Astrocyte (in vitro differentiated cells and primary cell): Measurements from ENCODE around the gene OCIAD2. TPM values are rescaled to one million over a fixed set of nuclear protein-coding genes. Genes with fewer than 3 reads are reported as not detected.

Experiments
- DNase-seq: peaks from one replicate; pipeline ENCODE4 v3.0.0-alpha.2; 2010; ENCODE audit warnings: low read depth
- FAIRE-seq: peaks from 2 replicates; lab custom pipeline; 2011; peaks lifted over from hg19 to GRCh38; lab: Jason Lieb, UNC
- H2AFZ ChIP-seq: 2 replicates; pipeline ENCODE4 v1.6.0; 2012; ENCODE audit warnings: low read depth, low read length, inconsistent platforms
- H3K27ac ChIP-seq: 2 replicates; pipeline ENCODE4 v1.5.1; 2011; ENCODE audit warnings: low read depth, low read length, inconsistent platforms
- H3K27me3 ChIP-seq: 2 replicates; pipeline ENCODE4 v1.6.0; 2011; ENCODE audit warnings: low read length, inconsistent platforms; ENCODE audit not compliant: insufficient read depth
- H3K36me3 ChIP-seq: 2 replicates; pipeline ENCODE4 v1.5.1; 2011; ENCODE audit warnings: low read length, inconsistent platforms; ENCODE audit not compliant: insufficient read depth
- H3K4me1 ChIP-seq: 2 replicates; pipeline ENCODE4 v1.5.1; 2011; ENCODE audit warnings: low read length, inconsistent platforms; ENCODE audit not compliant: insufficient read depth
- H3K4me2 ChIP-seq: 2 replicates; pipeline ENCODE4 v1.6.0; 2012; ENCODE audit warnings: low read length, inconsistent platforms
- H3K4me3 ChIP-seq: 2 replicates; pipeline ENCODE4 v1.5.1; 2011; ENCODE audit warnings: low read depth, mild to moderate bottlenecking, low read length, inconsistent platforms; ENCODE audit not compliant: insufficient read depth
- H3K79me2 ChIP-seq: 2 replicates; pipeline ENCODE4 v1.6.0; 2012; ENCODE audit warnings: mild to moderate bottlenecking, low read length, inconsistent platforms; ENCODE audit not compliant: insufficient read depth
- H3K9ac ChIP-seq: 2 replicates; pipeline ENCODE4 v1.6.0; 2012; ENCODE audit warnings: mild to moderate bottlenecking, low read length, inconsistent platforms
- H3K9me3 ChIP-seq: 2 replicates; pipeline ENCODE4 v1.5.1; 2012; ENCODE audit warnings: low read depth, mild to moderate bottlenecking, low read length, inconsistent platforms; ENCODE audit not compliant: insufficient read depth
- H4K20me1 ChIP-seq: 2 replicates; pipeline ENCODE4 v1.6.0; 2012; ENCODE audit warnings: low read length, inconsistent platforms; ENCODE audit not compliant: insufficient read depth
- H3K27ac Mint-ChIP-seq: one replicate; pipeline ENCODE4 v1.8.0; 2021; ENCODE audit warnings: mild to moderate bottlenecking, mixed read lengths; ENCODE audit not compliant: unreplicated experiment
- H3K27me3 Mint-ChIP-seq: one replicate; pipeline ENCODE4 v1.8.0; 2021; ENCODE audit warnings: low read depth, mixed read lengths; ENCODE audit not compliant: unreplicated experiment
- H3K36me3 Mint-ChIP-seq: one replicate; pipeline ENCODE4 v1.8.0; 2021; ENCODE audit warnings: low read depth, mixed read lengths; ENCODE audit not compliant: unreplicated experiment
- H3K4me1 Mint-ChIP-seq: one replicate; pipeline ENCODE4 v1.8.0; 2021; ENCODE audit warnings: low read depth, mixed read lengths; ENCODE audit not compliant: unreplicated experiment
- H3K4me3 Mint-ChIP-seq: one replicate; pipeline ENCODE4 v1.8.0; 2021; ENCODE audit warnings: mild to moderate bottlenecking, moderate library complexity, mixed read lengths; ENCODE audit not compliant: unreplicated experiment
- H3K9me3 Mint-ChIP-seq: one replicate; pipeline ENCODE4 v1.8.0; 2021; ENCODE audit warnings: mild to moderate bottlenecking, mixed read lengths; ENCODE audit not compliant: unreplicated experiment
- CTCF ChIP-seq: IDR thresholded peaks from 2 replicates; pipeline ENCODE4 v1.5.1; 2011; ENCODE audit warnings: low read depth, mild to moderate bottlenecking, inconsistent platforms, low read length, moderate library complexity; ENCODE audit not compliant: insufficient read depth
- EZH2 ChIP-seq: IDR thresholded peaks from 2 replicates; pipeline ENCODE4 v1.6.1; 2012; ENCODE audit warnings: mild to moderate bottlenecking, low read length, inconsistent platforms; ENCODE audit not compliant: insufficient read depth
- total RNA-seq: library from RNA; stranded (reverse); gene quantifications from 2 replicates; pipeline ENCODE4 v1.2.1, GENCODE V29; 2021

The OCIAD2 gene
- total RNA-seq, 1 donor from 2014 or later: 76.1 TPM

GRCh38 chr4:48913346-48913745 is 6.8 kb upstream of the OCIAD2 start:
- TF ChIP-seq EZH2: no peak
- TF ChIP-seq CTCF: no peak
- no peak overlapping the region for H3K27ac Mint-ChIP-seq
- H3K36me3 ChIP-seq: no peaks in the 10 kb centered on the region
- no peaks in the 10 kb centered on the region for H3K9me3 ChIP-seq
- H3K4me1 Mint-ChIP-seq: peaks cover 7% of the 10 kb centered on the region
- DNase-seq (peak; percentile 96), FAIRE-seq (peak; percentile 80)
- H3K27ac ChIP-seq: peak overlapping the region; percentile 74
- H4K20me1 ChIP-seq: no peaks in the 10 kb centered on the region
- no peaks in the 10 kb centered on the region for H3K9me3 Mint-ChIP-seq
- peak overlapping the region; percentile 60 for H3K4me2 ChIP-seq
- H3K36me3 Mint-ChIP-seq: peaks cover 1% of the 10 kb centered on the region
- H3K79me2 ChIP-seq: no peaks in the 10 kb centered on the region
- H3K27me3 Mint-ChIP-seq: no peaks in the 10 kb centered on the region
- H3K4me3 Mint-ChIP-seq: no peak overlapping the region
- no peak overlapping the region for H3K4me3 ChIP-seq
- peaks cover 32% of the 10 kb centered on the region for H3K4me1 ChIP-seq
- H3K9ac ChIP-seq: peak overlapping the region; percentile 43
- H3K27me3 ChIP-seq: no peaks in the 10 kb centered on the region
- no peak overlapping the region for H2AFZ ChIP-seq

- H2AFZ ChIP-seq: no peak overlapping the region
- H3K4me1 ChIP-seq: peaks cover 32% of the 10 kb centered on the region
- Mint-ChIP-seq H3K36me3 (peaks cover 1% of the 10 kb centered on the region), H3K4me3 (no peak overlapping the region), H3K27me3 (no peaks in the 10 kb centered on the region), H3K4me1 (peaks cover 8% of the 10 kb centered on the region), H3K9me3 (no peaks in the 10 kb centered on the region), H3K27ac (no peak overlapping the region)
- H4K20me1 ChIP-seq: no peaks in the 10 kb centered on the region
- no peaks in the 10 kb centered on the region for H3K9me3 ChIP-seq
- H3K36me3 ChIP-seq: no peaks in the 10 kb centered on the region
- H3K4me3 ChIP-seq: no peak overlapping the region
- no peak for TF ChIP-seq EZH2
- TF ChIP-seq CTCF: no peak
- FAIRE-seq: no peak
- DNase-seq: no peak
- H3K79me2 ChIP-seq: no peaks in the 10 kb centered on the region
- no peak overlapping the region for H3K9ac ChIP-seq
- H3K4me2 ChIP-seq: peak overlapping the region; percentile 60
- H3K27ac ChIP-seq: no peak overlapping the region
- H3K27me3 ChIP-seq: no peaks in the 10 kb centered on the region
These were observed 5.8 kb upstream of the OCIAD2 start for GRCh38 chr4:48912349-48912748.

GRCh38 chr4:48910511-48910910 is 3.9 kb upstream of the OCIAD2 start:
- Mint-ChIP-seq H3K27me3 (no peaks in the 10 kb centered on the region), H3K36me3 (peaks cover 1% of the 10 kb centered on the region), H3K4me1 (peaks cover 9% of the 10 kb centered on the region), H3K27ac (no peak overlapping the region), H3K4me3 (no peak overlapping the region), H3K9me3 (no peaks in the 10 kb centered on the region)
- peaks cover 42% of the 10 kb centered on the region for H3K4me1 ChIP-seq
- no peak overlapping the region for H3K4me2 ChIP-seq
- DNase-seq (no peak), FAIRE-seq (no peak)
- no peaks in the 10 kb centered on the region for H4K20me1 ChIP-seq
- peak overlapping the region; percentile 30 for H3K27ac ChIP-seq
- H3K79me2 ChIP-seq: peaks cover 8% of the 10 kb centered on the region
- H3K4me3 ChIP-seq: no peak overlapping the region
- H2AFZ ChIP-seq: no peak overlapping the region
- TF ChIP-seq EZH2: no peak
- no peak for TF ChIP-seq CTCF
- H3K9ac ChIP-seq: no peak overlapping the region
- no peaks in the 10 kb centered on the region for H3K27me3 ChIP-seq
- H3K9me3 ChIP-seq: no peaks in the 10 kb centered on the region
- H3K36me3 ChIP-seq: no peaks in the 10 kb centered on the region
